ENCODE data around the gene SUPT6H.
"Not testable (repeated sequence)": the region's sequence is repeated elsewhere in the genome, so short reads cannot be mapped to it uniquely, and the experiment has no call there.

The SUPT6H gene

DNA sequence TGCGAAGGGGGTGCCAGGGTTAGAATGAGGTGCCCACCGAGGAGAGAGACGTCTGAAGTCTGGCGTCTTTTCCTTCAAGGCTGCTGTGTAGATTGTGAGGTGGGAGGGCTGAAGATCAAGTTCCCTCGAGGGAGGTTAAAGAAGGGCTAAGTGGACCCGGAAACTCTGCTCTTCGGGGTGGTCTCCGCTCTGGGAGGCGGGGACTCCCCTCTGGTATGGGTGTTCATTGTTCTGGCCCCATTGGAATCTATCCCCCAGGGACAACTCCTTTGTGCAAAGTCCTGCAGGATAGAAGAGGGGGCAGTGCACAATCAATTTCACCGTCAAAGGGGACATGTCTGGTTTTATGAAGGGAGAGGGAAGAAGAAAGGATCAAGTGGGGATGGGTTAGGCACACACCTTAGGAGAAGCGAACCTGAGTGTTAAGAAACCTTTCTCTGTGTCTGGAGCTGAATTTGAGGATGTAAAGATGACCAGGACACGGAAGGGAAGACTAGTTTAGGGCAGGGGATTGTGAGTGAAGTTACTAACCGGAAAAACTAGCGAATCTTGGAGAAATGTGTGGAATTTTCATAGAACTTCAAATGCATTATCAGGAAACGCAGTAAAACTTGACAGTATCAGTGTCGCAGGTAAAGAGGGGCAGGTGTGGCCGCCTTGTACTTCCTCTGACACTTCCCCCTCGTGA, 56.5 kb downstream of the SUPT6H start:
- DNase-seq (ENCODE audit: low read depth in 2 of 2): no peak

DNA sequence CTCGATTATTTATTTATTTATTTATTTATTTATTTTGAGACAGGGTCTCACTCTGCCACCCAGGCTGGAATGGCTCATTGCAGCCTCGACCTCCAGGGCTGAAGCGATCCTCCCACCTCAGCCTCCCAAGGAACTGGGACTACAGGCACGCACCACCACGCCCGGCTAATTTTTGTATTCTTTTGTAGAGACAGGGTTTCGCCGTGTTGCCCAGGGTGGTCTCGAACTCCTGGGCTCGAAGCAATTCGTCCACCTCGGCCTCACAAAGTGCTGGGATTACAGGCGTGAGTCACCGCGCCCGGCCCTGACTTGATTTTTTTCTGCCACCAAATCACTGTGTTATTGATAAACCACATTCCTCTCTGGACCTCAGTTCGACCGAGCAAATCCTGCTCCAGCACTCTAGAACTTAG, 57.0 kb downstream of the SUPT6H start:
- no peak for DNase-seq (ENCODE audit: low read depth in 2 of 2)

GRCh38 chr17:28720247-28720996, 58.4 kb downstream of the SUPT6H start:
- no peak for DNase-seq (ENCODE audit: low read depth in 2 of 2)

GRCh38 chr17:28720997-28721329, 59.0 kb downstream of the SUPT6H start:
- not testable (repeated sequence) for DNase-seq (ENCODE audit: low read depth in 2 of 2)

DNA sequence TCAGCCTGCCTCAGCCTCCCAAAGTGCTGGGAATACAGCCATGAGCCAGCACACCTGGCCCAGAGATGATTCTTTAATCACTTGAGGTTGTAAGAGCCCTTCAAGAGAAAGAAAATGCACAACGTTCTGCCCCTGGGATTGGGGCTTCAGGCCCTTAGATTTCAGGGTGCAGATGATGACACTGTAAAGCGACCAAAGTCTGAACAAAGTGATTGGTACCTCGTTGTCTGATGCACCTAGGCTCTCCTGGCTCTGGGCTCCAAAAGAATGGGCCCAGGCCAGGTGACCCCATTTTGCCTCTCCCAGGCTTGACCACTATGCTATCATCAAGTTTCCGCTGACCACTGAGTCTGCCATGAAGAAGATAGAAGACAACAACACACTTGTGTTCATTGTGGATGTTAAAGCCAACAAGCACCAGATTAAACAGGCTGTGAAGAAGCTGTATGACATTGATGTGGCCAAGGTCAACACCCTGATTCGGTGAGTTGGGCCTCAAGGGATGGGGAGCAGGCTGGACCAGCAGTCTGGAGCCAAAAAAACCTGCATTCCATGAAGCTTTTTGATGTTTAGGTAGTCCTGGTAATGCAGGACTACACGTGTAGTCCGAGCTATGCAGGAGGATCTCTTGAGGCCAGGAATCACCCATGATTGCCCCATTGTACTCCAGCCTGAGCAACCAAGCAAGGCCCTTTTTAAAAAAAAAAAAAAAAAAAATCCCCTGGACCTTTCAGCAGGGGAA, 60.6 kb downstream of the SUPT6H start:
- no peak for DNase-seq (ENCODE audit: low read depth in 2 of 2)

DNA sequence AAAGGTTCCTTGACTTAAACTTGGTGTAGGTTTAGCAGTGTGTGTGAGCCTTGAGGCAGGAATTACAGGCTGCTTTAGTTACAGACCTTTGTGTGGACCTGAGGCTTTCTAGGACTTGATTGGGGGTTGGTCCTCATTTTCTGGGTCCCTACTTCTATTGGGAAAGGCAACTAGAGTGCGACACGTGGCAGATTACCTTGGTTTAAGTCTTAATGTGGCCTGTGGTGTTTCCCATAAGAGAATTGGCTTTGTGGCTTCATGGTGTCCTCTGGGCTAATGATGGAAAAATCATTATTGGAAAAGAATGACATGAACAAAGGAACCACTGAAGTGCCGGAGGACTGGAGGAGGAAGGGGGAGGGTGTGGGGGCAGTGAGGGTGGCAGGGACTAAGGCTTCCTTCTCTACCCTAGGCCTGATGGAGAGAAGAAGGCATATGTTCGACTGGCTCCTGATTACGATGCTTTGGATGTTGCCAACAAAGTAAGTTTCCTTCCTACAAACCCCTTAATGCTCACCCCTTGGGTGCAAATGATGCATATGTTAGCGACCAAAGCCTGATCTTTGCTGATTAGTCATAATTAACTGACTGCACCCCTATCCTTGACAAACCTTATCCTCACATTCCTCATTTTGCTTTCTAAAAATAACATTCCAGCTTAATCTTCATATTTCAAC, 61.3 kb downstream of the SUPT6H start:
- no peak for DNase-seq (ENCODE audit: low read depth in 2 of 2)

- DNase-seq (ENCODE audit: low read depth in 2 of 2): not testable (repeated sequence)
Observed at GRCh38 chr17:28723836-28724499, 62.0 kb downstream of the SUPT6H start.

DNA sequence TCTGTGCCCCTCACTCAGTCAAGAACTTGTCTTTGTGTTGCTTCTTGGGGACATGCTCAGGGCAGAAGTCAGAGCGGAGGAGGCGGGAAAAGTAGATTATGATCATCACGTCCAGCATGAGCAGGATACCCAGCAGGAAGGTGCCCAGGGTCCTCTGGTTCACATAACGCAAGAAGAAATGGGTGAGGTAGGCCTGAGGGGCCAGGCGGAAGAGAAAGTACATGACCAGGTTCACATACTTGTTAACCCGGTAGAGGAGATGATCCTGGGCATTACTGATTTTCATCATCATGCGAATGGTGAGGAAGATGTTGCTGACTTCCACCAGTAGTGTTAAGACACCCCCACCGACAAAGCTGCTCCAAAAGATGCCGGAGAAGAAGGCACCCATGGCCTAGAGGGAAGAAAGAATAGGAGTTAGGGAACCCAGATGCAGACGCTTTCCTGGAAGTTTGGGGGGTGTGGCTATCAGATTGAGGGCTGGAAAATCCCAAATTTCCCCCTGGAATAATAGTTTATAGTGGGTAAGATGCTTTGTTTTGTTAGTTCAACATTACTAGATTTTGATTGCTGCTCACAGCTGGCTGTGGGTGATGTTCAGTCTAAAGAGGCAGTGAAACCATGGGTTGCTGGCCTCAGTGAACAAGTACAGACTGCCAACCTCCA, 62.6 kb downstream of the SUPT6H start:
- DNase-seq (ENCODE audit: low read depth in 2 of 2): no peak

DNA sequence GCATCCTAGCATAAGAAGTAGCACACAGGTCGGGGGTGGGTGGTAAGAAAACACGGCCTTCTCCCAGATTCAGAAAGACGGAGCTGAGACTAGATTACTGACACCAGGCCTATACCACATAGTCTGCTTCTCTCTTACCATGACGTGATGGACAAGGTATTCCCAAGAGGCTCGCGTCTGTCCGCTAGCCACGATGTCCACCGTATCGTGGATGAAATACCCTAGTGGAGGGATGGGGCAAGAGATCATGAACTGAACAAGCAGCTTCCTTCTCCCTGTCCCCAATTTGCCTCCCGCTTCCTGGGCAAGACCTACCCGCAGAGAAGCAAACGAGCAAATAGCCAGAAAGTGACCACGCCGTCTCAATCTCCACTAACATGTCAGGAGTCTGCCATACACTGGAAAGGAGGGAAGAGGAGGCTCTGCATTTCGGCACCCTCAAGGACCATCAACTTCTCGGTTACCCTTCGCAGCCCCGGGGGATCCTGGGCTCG, 63.2 kb downstream of the SUPT6H start:
- no peak for DNase-seq (ENCODE audit: low read depth in 2 of 2)

- no peak for DNase-seq (ENCODE audit: low read depth in 2 of 2)
Observed at GRCh38 chr17:28725660-28726225, 63.7 kb downstream of the SUPT6H start.

DNA sequence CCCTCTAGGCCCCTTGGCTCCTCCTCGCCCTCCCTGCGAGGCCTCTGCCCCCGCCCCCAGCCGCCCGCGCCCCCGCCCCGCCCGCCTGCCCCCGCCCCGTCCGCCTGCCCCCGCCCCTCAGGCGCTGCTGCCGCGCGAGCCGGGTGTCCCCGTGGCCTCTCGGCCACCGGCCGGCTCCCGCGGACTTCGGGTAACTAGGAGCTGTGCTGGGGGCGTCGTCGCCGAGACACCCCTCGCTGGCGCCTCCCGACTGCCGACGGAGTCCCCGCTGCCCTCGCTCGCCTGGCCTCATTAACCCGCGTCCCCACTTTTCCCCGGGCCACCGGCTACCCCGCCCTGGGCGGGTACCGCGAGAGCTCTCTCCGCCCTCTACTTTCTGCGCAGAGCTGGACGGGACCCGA, 64.2 kb downstream of the SUPT6H start, which contains the start of gene TLCD1:
Gene TLCD1 (minus strand): TSS at position 8 of the 401 bp plus-strand sequence. CDS start 136 bp downstream, outside the sequence.
- DNase-seq (ENCODE audit: low read depth in 2 of 2): peak; percentile 18 to 50

GRCh38 chr17:28726627-28727491, 64.9 kb downstream of the SUPT6H start:
- DNase-seq (ENCODE audit: low read depth in 2 of 2): peak; percentile 76 to 81

- peak; percentile 97 for DNase-seq (ENCODE audit: low read depth in 2 of 2)
Observed at GRCh38 chr17:28728364-28729200, 66.6 kb downstream of the SUPT6H start, which contains the start of gene NEK8. NEK8 (plus strand) TSS chr17:28728788; CDS start chr17:28728814, 26 bp downstream.

GRCh38 chr17:28729950-28730330, 67.9 kb downstream of the SUPT6H start:
- no peak for DNase-seq (ENCODE audit: low read depth in 2 of 2)

DNA sequence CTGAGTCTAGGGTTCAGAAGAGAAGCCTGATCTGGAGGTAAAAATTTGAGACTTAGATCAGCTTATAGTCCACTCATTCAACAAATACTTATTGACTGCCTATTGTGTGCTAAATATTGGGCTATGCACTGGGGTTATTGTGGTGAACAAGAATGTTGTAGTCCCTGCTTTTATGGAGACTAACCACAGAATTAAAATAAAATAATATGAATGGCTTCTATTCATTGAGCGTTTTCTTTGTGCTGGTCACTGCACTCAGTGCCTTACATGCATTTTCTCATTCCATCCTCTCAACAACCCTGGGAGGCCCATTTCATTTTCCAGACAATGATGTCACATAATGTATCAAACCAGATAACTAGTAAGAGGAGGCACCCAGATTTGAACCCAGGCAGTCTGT, 71.3 kb downstream of the SUPT6H start:
- no peak for DNase-seq (ENCODE audit: low read depth in 2 of 2)

GRCh38 chr17:28734712-28735241, 72.8 kb downstream of the SUPT6H start:
- DNase-seq (ENCODE audit: low read depth in 2 of 2): no peak

- DNase-seq (ENCODE audit: low read depth in 2 of 2): no peak
Observed at GRCh38 chr17:28735242-28735722, 73.3 kb downstream of the SUPT6H start.
